Astrocyte (in vitro differentiated cells and primary cell): ENCODE results near the gene SIGLEC12.

ENCODE experiments used
- EZH2 ChIP-seq: IDR thresholded peaks from 2 replicates; pipeline ENCODE4 v1.6.1; 2012; ENCODE audit warnings: mild to moderate bottlenecking, low read length, inconsistent platforms; ENCODE audit not compliant: insufficient read depth
- TF ChIP-seq, protein P1 (sequence below): IDR thresholded peaks from 2 replicates; pipeline ENCODE4 v1.5.1; 2011; ENCODE audit warnings: low read depth, mild to moderate bottlenecking, inconsistent platforms, low read length, moderate library complexity; ENCODE audit not compliant: insufficient read depth

DNA sequence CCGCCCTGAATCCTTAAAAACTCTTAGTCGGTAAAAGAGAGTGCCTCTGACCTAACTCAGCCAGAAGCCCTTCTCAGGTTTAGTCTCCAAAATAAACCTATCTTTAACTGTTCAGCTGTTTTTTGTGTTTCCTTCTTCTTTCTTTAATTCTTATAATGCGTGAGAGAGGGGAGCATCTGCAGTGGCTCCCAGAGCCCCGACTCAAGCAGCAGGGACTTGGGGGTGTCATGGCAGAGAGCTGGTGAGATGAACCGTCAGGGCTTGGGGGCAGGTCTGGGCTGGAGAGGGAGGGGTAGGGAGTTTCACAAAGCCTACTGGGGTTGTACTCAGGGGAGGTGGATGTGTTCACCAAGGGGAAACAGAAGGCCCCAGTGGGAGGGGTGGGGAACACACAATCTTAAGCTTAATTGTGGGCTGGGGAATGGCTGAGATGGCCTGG lies 46.6 kb upstream of the SIGLEC12 start:
- TF ChIP-seq, protein P1, sequence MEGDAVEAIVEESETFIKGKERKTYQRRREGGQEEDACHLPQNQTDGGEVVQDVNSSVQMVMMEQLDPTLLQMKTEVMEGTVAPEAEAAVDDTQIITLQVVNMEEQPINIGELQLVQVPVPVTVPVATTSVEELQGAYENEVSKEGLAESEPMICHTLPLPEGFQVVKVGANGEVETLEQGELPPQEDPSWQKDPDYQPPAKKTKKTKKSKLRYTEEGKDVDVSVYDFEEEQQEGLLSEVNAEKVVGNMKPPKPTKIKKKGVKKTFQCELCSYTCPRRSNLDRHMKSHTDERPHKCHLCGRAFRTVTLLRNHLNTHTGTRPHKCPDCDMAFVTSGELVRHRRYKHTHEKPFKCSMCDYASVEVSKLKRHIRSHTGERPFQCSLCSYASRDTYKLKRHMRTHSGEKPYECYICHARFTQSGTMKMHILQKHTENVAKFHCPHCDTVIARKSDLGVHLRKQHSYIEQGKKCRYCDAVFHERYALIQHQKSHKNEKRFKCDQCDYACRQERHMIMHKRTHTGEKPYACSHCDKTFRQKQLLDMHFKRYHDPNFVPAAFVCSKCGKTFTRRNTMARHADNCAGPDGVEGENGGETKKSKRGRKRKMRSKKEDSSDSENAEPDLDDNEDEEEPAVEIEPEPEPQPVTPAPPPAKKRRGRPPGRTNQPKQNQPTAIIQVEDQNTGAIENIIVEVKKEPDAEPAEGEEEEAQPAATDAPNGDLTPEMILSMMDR = no peak
- no peak for TF ChIP-seq EZH2
